Measurements from ENCODE around the gene CNTNAP2.

DNA sequence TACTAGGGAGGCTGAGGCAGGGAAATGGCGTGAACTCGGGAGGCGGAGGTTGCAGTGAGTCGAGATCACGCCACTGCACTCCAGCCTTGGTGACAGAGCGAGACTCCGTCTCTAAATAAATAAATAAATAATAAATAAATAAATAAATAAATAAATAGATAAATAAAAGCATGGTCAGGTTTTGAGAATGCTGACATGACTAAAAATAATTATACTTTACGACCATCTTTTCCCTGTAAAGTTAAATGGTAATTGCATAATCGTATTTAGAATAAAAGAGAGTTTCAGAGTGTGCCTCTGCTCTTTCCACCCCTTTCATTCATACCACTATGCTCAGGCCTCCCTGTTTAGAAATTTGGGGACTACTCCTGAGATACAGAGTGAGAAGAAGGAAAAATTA is 326.5 kb downstream of the CNTNAP2 start:
- TF ChIP-seq EZH2 (IDR thresholded peaks at IDR 0.05; ENCODE audit: insufficient read depth, poor library complexity, severe bottlenecking): no peak
- TF ChIP-seq EZH2phosphoT487 (IDR thresholded peaks at IDR 0.05; ENCODE audit: insufficient read depth, low read depth): no peak

All from GM23248 (cell line).